ENCODE measurements around the gene ARMC8. TPM values are rescaled to one million over a fixed set of nuclear protein-coding genes. Genes with fewer than 3 reads are reported as not detected.

ARMC8 gene
- total RNA-seq, 6 experiments from 2014 or later: 29.0 to 37.9 (median 35.0) TPM

DNA sequence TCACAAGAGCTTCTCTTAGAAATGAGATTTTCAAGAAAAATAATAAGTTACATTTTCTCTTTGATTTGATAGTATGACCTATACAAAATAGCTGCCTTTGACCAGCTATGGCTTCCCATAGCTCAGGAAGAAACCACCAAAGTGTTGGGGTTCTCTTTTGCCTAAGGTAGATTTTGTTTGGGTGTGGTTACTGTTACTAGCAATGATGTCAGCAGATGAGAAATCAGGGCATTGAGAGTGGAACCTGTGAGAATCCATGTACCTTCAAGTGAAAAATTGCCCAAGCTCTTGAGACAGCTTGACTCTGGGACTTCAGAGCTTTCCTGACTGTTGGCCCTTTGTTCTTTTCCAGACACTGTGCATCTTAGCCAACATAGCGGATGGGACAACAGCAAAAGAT, 97.0 kb downstream of the ARMC8 start:
- Mint-ChIP-seq H3K27me3 (ENCODE audit: insufficient read depth) (no peaks in the 10 kb centered on the region; the same call in 1 of the 2 replicates), H3K27ac (no peak overlapping the region), H3K4me1 (ENCODE audit: low read depth) (no peaks in the 10 kb centered on the region), H3K9me3 (no peaks in the 10 kb centered on the region), H3K36me3 (ENCODE audit: low read depth) (no peaks in the 10 kb centered on the region; the same call in 1 of the 2 replicates), H3K4me3 (no peak overlapping the region)
- TF ChIP-seq, protein P1, sequence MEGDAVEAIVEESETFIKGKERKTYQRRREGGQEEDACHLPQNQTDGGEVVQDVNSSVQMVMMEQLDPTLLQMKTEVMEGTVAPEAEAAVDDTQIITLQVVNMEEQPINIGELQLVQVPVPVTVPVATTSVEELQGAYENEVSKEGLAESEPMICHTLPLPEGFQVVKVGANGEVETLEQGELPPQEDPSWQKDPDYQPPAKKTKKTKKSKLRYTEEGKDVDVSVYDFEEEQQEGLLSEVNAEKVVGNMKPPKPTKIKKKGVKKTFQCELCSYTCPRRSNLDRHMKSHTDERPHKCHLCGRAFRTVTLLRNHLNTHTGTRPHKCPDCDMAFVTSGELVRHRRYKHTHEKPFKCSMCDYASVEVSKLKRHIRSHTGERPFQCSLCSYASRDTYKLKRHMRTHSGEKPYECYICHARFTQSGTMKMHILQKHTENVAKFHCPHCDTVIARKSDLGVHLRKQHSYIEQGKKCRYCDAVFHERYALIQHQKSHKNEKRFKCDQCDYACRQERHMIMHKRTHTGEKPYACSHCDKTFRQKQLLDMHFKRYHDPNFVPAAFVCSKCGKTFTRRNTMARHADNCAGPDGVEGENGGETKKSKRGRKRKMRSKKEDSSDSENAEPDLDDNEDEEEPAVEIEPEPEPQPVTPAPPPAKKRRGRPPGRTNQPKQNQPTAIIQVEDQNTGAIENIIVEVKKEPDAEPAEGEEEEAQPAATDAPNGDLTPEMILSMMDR (IDR thresholded peaks at IDR 0.05): no peak
- DNase-seq: no peak

DNA sequence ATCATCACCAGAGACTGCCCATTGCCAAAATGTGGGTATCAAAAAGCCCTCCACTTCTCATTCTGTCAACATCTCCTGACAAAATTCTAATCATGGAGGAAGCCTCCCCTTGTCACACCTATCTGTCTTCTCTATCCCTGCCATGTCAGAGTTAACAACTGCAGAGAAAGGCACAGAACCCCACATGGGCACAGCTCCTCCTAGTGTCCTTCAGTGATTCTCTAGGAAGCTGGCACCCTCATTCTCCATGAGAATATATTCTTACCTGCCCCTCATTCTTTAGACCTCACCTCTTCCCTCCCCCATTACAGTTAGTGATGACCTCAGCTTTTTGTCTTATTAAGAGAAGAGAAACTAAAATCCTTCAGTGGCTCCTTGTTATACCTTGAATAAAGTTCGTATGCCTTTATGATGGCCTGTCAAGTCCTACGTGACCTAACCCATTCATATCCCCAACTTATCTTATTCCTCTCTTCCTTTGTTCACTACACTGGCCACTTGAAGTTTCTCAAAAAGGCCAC, 97.9 kb downstream of the ARMC8 start:
- H3K9me3 Mint-ChIP-seq: no peaks in the 10 kb centered on the region

DNA sequence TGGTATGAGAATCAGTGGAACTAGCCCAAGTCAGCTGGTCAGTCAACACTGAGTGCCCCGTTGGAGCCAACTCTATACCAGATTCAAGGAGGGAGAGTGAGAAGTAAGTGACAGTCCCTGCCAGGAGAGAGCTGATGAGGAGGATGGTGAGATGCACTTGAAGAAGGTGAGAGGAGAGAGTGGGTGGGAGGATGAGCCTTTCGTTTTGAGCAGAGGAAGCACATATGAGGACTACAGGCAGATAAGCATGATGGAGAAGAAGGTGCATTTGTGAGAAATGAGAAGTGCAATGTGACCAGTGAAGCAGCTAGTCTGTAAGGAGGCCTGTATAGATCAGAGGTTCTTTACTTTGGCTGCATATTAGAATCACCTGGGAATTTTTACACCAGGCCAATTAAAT, 102.2 kb downstream of the ARMC8 start:
- no peak overlapping the region for H3K4me3 Mint-ChIP-seq

More for the DNA sequence above, 97.9 kb downstream of the ARMC8 start:
- H3K4me3 Mint-ChIP-seq: no peak overlapping the region
- DNase-seq: no peak
- no peaks in the 10 kb centered on the region; the same call in 1 of the 2 replicates for H3K36me3 Mint-ChIP-seq (ENCODE audit: low read depth)
- TF ChIP-seq, protein P1 (IDR thresholded peaks at IDR 0.05): peak; percentile 57; the same call in 1 of the 2 replicates
- H3K27ac Mint-ChIP-seq: no peak overlapping the region
- no peaks in the 10 kb centered on the region for H3K4me1 Mint-ChIP-seq (ENCODE audit: low read depth)
- no peaks in the 10 kb centered on the region; the same call in 1 of the 2 replicates for H3K27me3 Mint-ChIP-seq (ENCODE audit: insufficient read depth)

DNA sequence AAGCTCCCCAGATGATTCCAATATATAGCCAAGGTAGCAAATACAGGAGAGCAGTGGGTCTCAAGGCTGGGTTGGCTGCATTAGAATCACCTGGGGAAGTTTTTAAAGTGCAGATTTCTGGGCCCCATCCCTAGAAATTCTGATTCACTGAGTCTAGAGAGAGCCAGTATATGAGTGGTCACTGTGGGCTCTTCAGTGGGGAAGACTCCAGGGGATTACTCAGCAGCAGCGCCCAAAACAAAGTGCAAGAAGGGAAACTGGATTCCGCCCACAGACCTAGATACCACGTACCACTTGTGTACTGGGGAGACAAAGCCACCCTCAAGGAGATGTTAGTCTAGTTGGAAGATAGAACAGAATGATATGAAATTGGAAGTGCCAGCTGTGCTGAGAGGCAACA, 102.6 kb downstream of the ARMC8 start:
- H3K4me1 Mint-ChIP-seq (ENCODE audit: low read depth): no peaks in the 10 kb centered on the region
- TF ChIP-seq, protein P1 (IDR thresholded peaks at IDR 0.05): no peak
- H3K27me3 Mint-ChIP-seq (ENCODE audit: insufficient read depth): no peaks in the 10 kb centered on the region
- no peaks in the 10 kb centered on the region for H3K9me3 Mint-ChIP-seq
- H3K4me3 Mint-ChIP-seq: no peak overlapping the region
- no peak overlapping the region for H3K27ac Mint-ChIP-seq
- H3K36me3 Mint-ChIP-seq (ENCODE audit: low read depth): peaks cover 9% of the 10 kb centered on the region; the same call in 1 of the 2 replicates
- no peak for DNase-seq

More for the DNA sequence above, 102.2 kb downstream of the ARMC8 start:
- H3K27ac Mint-ChIP-seq: no peak overlapping the region
- no peaks in the 10 kb centered on the region for H3K9me3 Mint-ChIP-seq
- no peaks in the 10 kb centered on the region; the same call in 1 of the 2 replicates for H3K27me3 Mint-ChIP-seq (ENCODE audit: insufficient read depth)
- TF ChIP-seq, protein P1 (IDR thresholded peaks at IDR 0.05): no peak
- no peak for DNase-seq
- H3K36me3 Mint-ChIP-seq (ENCODE audit: low read depth): peaks cover 9% of the 10 kb centered on the region; the same call in 1 of the 2 replicates
- H3K4me1 Mint-ChIP-seq (ENCODE audit: low read depth): no peaks in the 10 kb centered on the region

DNA sequence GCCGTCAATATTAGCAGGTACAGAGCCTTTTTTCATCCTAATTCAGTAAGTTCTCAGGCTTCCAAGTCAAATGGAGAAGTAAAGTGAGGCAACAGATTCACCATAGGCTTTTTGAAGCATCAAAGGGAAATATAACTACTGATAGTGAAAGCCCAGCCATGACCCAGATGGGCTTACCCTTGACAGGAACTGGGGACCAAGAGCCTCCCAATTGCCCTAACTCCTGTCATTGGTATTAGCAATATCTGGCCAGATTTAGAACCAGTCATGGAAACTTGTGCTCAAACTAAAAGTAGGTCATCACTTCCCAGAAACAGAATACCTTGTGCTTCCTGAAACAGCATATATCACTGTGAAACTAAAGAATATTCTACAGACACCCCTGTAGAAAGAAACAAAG, 109.5 kb downstream of the ARMC8 start:
- no peak overlapping the region for H3K27ac Mint-ChIP-seq
- DNase-seq: no peak
- H3K27me3 Mint-ChIP-seq (ENCODE audit: insufficient read depth): no peaks in the 10 kb centered on the region
- no peaks in the 10 kb centered on the region for H3K4me1 Mint-ChIP-seq (ENCODE audit: low read depth)
- H3K9me3 Mint-ChIP-seq: no peaks in the 10 kb centered on the region
- TF ChIP-seq, protein P1 (IDR thresholded peaks at IDR 0.05): no peak
- no peak overlapping the region for H3K4me3 Mint-ChIP-seq
- peaks cover 1% of the 10 kb centered on the region; the same call in 1 of the 2 replicates for H3K36me3 Mint-ChIP-seq (ENCODE audit: low read depth)

Measured in HFFc6 (cell line).